Measurements from ENCODE around the gene B4GAT1. TPM values are rescaled to one million over a fixed set of nuclear protein-coding genes. Genes with fewer than 3 reads are reported as not detected.

Gene B4GAT1
- total and polyA plus RNA-seq, 2 donors (not counting 3 experiments of a cell fraction or from before 2014, with no cell fraction given): 21.2 to 21.6 TPM

DNA sequence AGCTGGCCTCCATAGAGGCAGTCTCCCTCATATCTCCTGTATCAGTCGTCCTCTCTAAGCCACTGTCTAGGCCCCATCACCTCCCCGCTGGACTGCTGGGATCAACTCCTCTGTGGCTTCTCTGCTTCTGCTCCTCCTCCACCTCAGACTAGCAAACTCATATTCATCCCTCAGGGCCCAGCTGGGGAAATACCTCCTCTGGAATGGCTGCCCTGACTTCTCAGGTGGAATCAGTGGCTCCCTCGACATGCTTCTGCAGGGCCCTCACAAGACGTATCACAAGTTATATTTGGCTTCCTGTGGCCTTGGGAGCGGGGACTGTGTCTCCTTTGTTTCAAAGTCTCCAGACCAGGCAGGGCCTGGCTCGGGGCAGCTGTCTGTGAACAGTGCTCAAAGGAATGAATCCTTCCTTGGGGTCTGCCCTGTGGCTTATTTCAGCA is 14.1 kb upstream of the B4GAT1 start:
- DNase-seq (ENCODE audit: low read depth, low spot score) (no peak), FAIRE-seq (no peak)
- TF ChIP-seq, protein P1, sequence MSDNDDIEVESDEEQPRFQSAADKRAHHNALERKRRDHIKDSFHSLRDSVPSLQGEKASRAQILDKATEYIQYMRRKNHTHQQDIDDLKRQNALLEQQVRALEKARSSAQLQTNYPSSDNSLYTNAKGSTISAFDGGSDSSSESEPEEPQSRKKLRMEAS (IDR thresholded peaks at IDR 0.05; ENCODE audit: insufficient read depth, insufficient read length): no peak
- no peak for TF ChIP-seq MYC (IDR thresholded peaks at IDR 0.05; ENCODE audit: low read depth, low read length)
- TF ChIP-seq EZH2 (IDR thresholded peaks at IDR 0.05; ENCODE audit: borderline replicate concordance, low read depth, low read length, severe bottlenecking): no peak
- TF ChIP-seq FOS (IDR thresholded peaks at IDR 0.05; ENCODE audit: borderline replicate concordance, insufficient read depth, low read length): no peak
- TF ChIP-seq POLR2AphosphoS5 (IDR thresholded peaks at IDR 0.05; ENCODE audit: insufficient read depth, low read depth, low read length): no peak
- no peak for TF ChIP-seq JUN (IDR thresholded peaks at IDR 0.05; ENCODE audit: borderline replicate concordance, insufficient read depth, insufficient read length, low read depth)
- no peak for TF ChIP-seq POLR2A (IDR thresholded peaks at IDR 0.05; ENCODE audit: low read depth, low read length)
- TF ChIP-seq GATA2 (IDR thresholded peaks at IDR 0.05; ENCODE audit: insufficient read depth, insufficient read length, low read depth, low read length): no peak
- TF ChIP-seq CTCF (IDR thresholded peaks at IDR 0.05; ENCODE audit: extremely low read depth in 1 of 2, insufficient read depth in 1 of 2, low read depth in 1 of 2, low read length in 2 of 2): no peak
- no peaks in the 10 kb centered on the region for H3K27me3 ChIP-seq (ENCODE audit: control insufficient read depth in 2 of 2, insufficient read depth in 2 of 2, low read length in 2 of 2)
- H3K27ac ChIP-seq (ENCODE audit: insufficient read depth, low read depth, low read length): no peak overlapping the region
- dilution Hi-C loops (cut with MboI; ENCODE audit: extremely low pct_ligation_motif_present, low sequenced_read_pairs) (no loop called here), intact Hi-C loops (cut with micrococcal nuclease) (no loop called here)
- H3K9me1 ChIP-seq (replicated peaks; ENCODE audit: control insufficient read depth, extremely low read depth, insufficient read depth, low read length): no peaks in the 10 kb centered on the region
- no peaks in the 10 kb centered on the region for H3K9me3 ChIP-seq (replicated peaks; ENCODE audit: control insufficient read depth, insufficient read depth, low read length)
- no peaks in the 10 kb centered on the region for H3K79me2 ChIP-seq (ENCODE audit: control insufficient read depth, insufficient read depth, low read length)
- CTCF ChIA-PET: interaction anchor here (1.5 kb wide), 1 partner anchor 25 kb away, joined by 4 read pairs; no protein-coding TSS in a partner anchor
- POLR2A ChIA-PET: no interaction called here
- no peak overlapping the region for H3K9ac ChIP-seq (replicated peaks; ENCODE audit: extremely low read depth, insufficient read depth, low read length)
- no peaks in the 10 kb centered on the region for H3K36me3 ChIP-seq (ENCODE audit: control insufficient read depth in 2 of 2, extremely low read depth in 1 of 2, insufficient read depth in 2 of 2, low read length in 2 of 2)
- no peaks in the 10 kb centered on the region for H4K20me1 ChIP-seq (replicated peaks; ENCODE audit: control insufficient read depth, extremely low read depth, insufficient read depth, low read length)
- no peak overlapping the region for H3K4me3 ChIP-seq (replicated peaks in 1 of 3; ENCODE audit: insufficient read depth in 1 of 3, low read depth in 1 of 3, low read length in 3 of 3)
- no peaks in the 10 kb centered on the region for H3K4me1 ChIP-seq (ENCODE audit: control insufficient read depth, extremely low read depth, insufficient read depth, low read length)
- no peak overlapping the region for H3K4me2 ChIP-seq (ENCODE audit: insufficient read depth, low read length)
- H2AFZ ChIP-seq (ENCODE audit: low read depth, low read length): no peak overlapping the region
- BruUV-seq (replicated peaks): no TSS peak
